Heart left ventricle (tissue), 16 donors: Measurements from ENCODE around the gene RPLP2. TPM values are rescaled to one million over a fixed set of nuclear protein-coding genes. Genes with fewer than 3 reads are reported as not detected.

Experiments
- ATAC-seq, 4 donors: fragments of 200-7000 bp; cut with Tn5 transposase; one replicate each; pipeline ENCODE4 v1.9.1; 2020 to 2022; ENCODE audit warnings: moderate library complexity in 4 of 4, mild to moderate bottlenecking in 3 of 4, moderate number of reproducible peaks in 1 of 4
- DNase-seq, 5 donors: peaks; one replicate each; pipeline ENCODE4 v3.0.0-alpha.2; 2020
- H3K27ac ChIP-seq, 12 donors: fragments of 200-600 bp; sonication (generic) in 4 of 12; one replicate each; pipeline versions ENCODE4 v1.5.0 to v1.8.0; 2016 to 2022; ENCODE audit warnings: mild to moderate bottlenecking in 2 of 12
- H3K27me3 ChIP-seq, 9 donors: fragments of 200-600 bp; sonication (generic) in 2 of 9; one replicate each; pipeline versions ENCODE4 v1.5.1 to v1.8.0; 2016 to 2022; ENCODE audit warnings: mild to moderate bottlenecking in 3 of 9
- H3K36me3 ChIP-seq, 9 donors: fragments of 200-600 bp; sonication (generic) in 2 of 9; one replicate each; pipeline versions ENCODE4 v1.5.0 to v1.8.0; 2018 to 2022; ENCODE audit warnings: mild to moderate bottlenecking in 2 of 9
- H3K4me1 ChIP-seq, 12 donors: fragments of 200-600 bp; sonication (generic) in 4 of 12; one replicate each; pipeline versions ENCODE4 v1.5.0 to v1.8.0; 2016 to 2022; ENCODE audit warnings: mild to moderate bottlenecking in 3 of 12
- H3K4me3 ChIP-seq, 12 donors: fragments of 200-600 bp; sonication (generic) in 4 of 12; one replicate each; pipeline versions ENCODE4 v1.5.0 to v1.8.0; 2017 to 2022; ENCODE audit warnings: mild to moderate bottlenecking in 9 of 12, moderate library complexity in 4 of 12
- H3K9me3 ChIP-seq, 12 donors: fragments of 200-600 bp; sonication (generic) in 4 of 12; one replicate each; pipeline versions ENCODE4 v1.5.0 to v1.8.0; 2016 to 2022; ENCODE audit warnings: mild to moderate bottlenecking in 1 of 12
- POLR2A ChIP-seq, 2 donors: fragments of 450-650 bp; IDR thresholded peaks; one replicate each; pipeline ENCODE4 v1.6.1; 2017; ENCODE audit warnings: antibody characterized with exemption in 2 of 2, mild to moderate bottlenecking in 2 of 2, moderate library complexity in 2 of 2
- WGBS, 4 donors: extraction: QIAGEN DNeasy Blood & Tissue Kit in 2 of 4; methylation state at CpG; one replicate each; pipeline versions ENCODE4 v1.1.5 to v1.1.7; 2013 to 2018; 5-methylcytosine and 5-hydroxymethylcytosine counted together
- intact Hi-C, 10 donors: fragments of 100-400 bp; cut with DNase I; formaldehyde crosslinking; loops; one replicate each; pipeline versions ENCODE4 v1.11.1 to v1.14.2; 2022
- polyA plus RNA-seq, 2 donors: library from polyadenylated mRNA; stranded (reverse); fragments of 200-250 nt; gene quantifications; one replicate each; pipeline ENCODE4 v1.2.3, GENCODE V29; 2013
- total RNA-seq, 9 donors: library from RNA; depleted of rRNA in 2 of 9; stranded (reverse); fragments of >200 nt in 2 of 9; fragmentation: NEBNext Ultra II Directional in 3 of 9; extraction: Animal tissue kit (Norgen Biotek cat#: 25700) in 3 of 9; gene quantifications; one replicate each; pipeline versions ENCODE4 v1.1.0 to v1.2.4, GENCODE V29; 2016 to 2023
- TF ChIP-seq, protein P1 (sequence below), 12 donors: fragments of 200-600 bp; sonication (generic) in 4 of 12; IDR thresholded peaks; one replicate each; pipeline versions ENCODE4 v1.5.0 to v1.8.0; 2018 to 2022; ENCODE audit warnings: antibody characterized with exemption in 12 of 12, mild to moderate bottlenecking in 5 of 12
- donor health status: ischemic (EF 13 %, LVEDD 7.1; RV severe dilation, severe dysfunction).
- donor health status: healthy with polysubstance abuse.
- donor health status: DM: no; HTN: yes; CAD: no.
- donor health status: DM: no; HTN: no; CAD: no.
- donor health status: ischemic (EF 25% LVEDD 6.9; RV normal size, moderate dysfunction).
- donor health status: ischemic (EF 25% LVEDD 5.7; RV mildly dilated, moderate dysfunction).
- donor health status: healthy.
- donor health status: DM: yes; HTN: yes; CAD: no.
- donor health status: ischemic (EF 35%, LVEDD 5.7; RV mildly dilated, moderate dysfunction).
- donor health status: nonischemic (EF 11% LVEDD 7.7; RV severe dilation, severe dysfunction).
- donor health status: DM: yes; HTN: yes; CAD: no.
- donor health status: PGD.
- donor health status: ischemic (EF 29% LVEDD 5.4; RV normal size, mild dysfunction).
- donor health status: nonischemic (EF 23%, LVEDD 6.1; RV moderate dilation, normal function).

The RPLP2 gene
- total and polyA plus RNA-seq, 11 donors: 236 to 1,652 (median 969) TPM

DNA sequence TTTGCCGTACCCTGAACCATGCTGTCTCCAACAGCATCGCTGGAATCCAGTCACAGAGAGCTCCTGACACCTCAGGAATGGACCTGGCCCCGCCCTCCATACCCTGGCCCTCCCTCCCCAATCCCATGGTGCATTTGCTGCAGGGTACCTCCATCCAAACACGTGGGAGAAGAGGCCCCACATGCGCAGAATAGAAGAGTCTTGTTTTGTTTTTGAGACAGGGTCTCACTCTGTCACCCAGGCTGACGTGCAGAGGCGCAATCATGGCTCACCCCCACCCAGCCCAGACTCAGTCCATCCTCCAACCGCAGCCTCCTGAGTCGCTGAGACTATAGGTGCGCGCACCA, 6.6 kb downstream of the RPLP2 start:
- ATAC-seq (no peak), DNase-seq (no peak)
- 78 to 84% (median 82%) methylated on average over 11 of the region's 11 CpGs for WGBS, 4 donors
- peaks cover 7 to 27% (median 23%) of the 10 kb centered on the region in 12 donors for H3K4me1 ChIP-seq
- TF ChIP-seq POLR2A (IDR thresholded peaks at IDR 0.05): no peak
- TF ChIP-seq, protein P1, sequence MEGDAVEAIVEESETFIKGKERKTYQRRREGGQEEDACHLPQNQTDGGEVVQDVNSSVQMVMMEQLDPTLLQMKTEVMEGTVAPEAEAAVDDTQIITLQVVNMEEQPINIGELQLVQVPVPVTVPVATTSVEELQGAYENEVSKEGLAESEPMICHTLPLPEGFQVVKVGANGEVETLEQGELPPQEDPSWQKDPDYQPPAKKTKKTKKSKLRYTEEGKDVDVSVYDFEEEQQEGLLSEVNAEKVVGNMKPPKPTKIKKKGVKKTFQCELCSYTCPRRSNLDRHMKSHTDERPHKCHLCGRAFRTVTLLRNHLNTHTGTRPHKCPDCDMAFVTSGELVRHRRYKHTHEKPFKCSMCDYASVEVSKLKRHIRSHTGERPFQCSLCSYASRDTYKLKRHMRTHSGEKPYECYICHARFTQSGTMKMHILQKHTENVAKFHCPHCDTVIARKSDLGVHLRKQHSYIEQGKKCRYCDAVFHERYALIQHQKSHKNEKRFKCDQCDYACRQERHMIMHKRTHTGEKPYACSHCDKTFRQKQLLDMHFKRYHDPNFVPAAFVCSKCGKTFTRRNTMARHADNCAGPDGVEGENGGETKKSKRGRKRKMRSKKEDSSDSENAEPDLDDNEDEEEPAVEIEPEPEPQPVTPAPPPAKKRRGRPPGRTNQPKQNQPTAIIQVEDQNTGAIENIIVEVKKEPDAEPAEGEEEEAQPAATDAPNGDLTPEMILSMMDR (IDR thresholded peaks at IDR 0.05): no peak
- intact Hi-C loops: no loop called here
- H3K36me3 ChIP-seq: peaks cover 0 to 39% (median 30%) of the 10 kb centered on the region in 9 donors
- no peaks in the 10 kb centered on the region for H3K9me3 ChIP-seq
- no peak overlapping the region for H3K27ac ChIP-seq
- no peak overlapping the region for H3K4me3 ChIP-seq
- no peaks in the 10 kb centered on the region for H3K27me3 ChIP-seq

DNA sequence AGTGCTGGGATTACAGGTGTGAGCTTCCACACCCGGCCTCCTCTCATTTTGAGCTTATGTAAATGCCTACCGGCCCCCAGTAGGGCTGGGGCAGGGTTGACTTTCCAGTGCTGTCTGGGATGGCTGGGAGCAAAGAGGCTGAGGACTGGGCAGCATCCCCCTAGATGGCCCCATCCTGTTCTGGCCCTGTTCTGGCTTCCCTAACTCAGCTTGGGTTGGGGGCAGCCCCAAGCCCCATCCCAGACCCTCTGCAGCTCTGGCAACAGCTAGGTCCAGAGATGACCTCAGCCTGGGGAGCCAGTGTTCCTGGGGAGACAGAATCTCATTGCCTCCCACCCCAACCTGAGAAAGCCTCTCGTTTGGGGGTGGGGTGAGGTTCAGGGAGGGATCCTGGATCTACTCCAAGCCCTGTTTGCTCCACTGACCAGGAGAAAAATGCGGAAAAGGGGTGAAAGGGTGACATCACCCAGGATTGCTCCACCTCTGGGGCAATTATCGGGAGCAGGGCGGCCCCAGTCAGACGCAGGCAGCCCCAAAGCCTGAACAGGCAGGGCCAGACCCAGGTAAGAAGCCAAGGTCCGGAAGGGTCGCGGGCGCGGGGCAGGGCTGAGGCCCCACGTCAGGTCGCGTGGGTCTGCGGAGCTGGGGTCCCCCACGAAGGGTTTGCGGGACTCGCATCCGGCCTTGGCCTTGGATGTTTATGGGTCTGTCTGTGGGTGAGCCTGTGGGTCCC, 8.8 kb downstream of the RPLP2 start, which contains the start of gene PNPLA2:
TSS of gene PNPLA2 (plus strand) at position 519 of the 733 bp plus-strand sequence. CDS start 805 bp downstream, outside the sequence.
- intact Hi-C loops: loop anchor here in 1 of 10 donors (1.0 kb wide), 1 partner anchor 9 kb away; the partner anchor contains the start of gene RPLP2
- WGBS, 4 donors: 26 to 37% (median 28%) methylated on average over 18 to 20 of the region's 20 CpGs
- TF ChIP-seq, protein P1 (IDR thresholded peaks at IDR 0.05): no peak
- no peak for TF ChIP-seq POLR2A (IDR thresholded peaks at IDR 0.05)
- no peak for DNase-seq
- H3K4me3 ChIP-seq: peak within 1 kb of the TSS; percentile 74 to 99 (median 88)
- no peaks in the 10 kb centered on the region for H3K27me3 ChIP-seq
- H3K27ac ChIP-seq: peak within 1 kb of the TSS; percentile 91 to 100 (median 96)
- peaks cover 10 to 40% (median 27%) of the 10 kb centered on the region in 12 donors for H3K4me1 ChIP-seq
- peaks cover 0 to 34% (median 22%) of the 10 kb centered on the region in 9 donors for H3K36me3 ChIP-seq
- ATAC-seq: no peak
- no peaks in the 10 kb centered on the region for H3K9me3 ChIP-seq

DNA sequence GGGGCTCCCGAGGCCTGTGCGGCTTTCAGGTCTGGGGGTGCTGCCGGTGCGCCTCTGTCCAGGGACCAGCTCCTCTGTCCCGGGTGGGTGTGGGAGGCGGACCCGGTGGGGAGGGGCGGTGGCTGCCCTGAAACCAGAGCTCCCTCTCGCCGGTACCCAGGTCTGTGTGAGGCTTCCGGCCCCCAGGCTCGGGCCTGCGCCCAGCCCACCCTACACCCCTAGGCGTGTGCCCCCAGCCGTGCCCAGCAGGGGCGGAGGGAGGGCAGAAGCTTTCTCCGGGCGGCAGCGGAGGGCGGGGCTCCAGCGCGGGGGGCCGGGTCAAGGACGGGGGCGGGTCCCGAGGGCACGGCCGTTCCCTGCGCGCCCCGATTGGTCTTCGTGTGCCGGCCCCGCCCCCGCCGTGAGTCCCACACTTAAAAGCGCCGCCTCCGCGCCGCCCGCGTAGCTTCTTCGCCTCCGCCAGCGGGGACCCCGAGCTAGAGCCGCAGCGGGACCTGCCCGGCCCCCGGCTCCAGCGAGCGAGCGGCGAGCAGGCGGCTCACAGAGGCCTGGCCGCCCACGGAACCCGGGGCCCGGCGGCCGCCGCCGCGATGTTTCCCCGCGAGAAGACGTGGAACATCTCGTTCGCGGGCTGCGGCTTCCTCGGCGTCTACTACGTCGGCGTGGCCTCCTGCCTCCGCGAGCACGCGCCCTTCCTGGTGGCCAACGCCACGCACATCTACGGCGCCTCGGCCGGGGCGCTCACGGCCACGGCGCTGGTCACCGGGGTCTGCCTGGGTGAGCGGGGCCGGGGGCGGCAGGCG, 9.6 kb downstream of the RPLP2 start:
- WGBS, 4 donors: 0 to 1% (median 0%) methylated on average over 30 to 96 of the region's 96 CpGs
- intact Hi-C loops: loop anchor here in 1 of 10 donors (1.0 kb wide), 1 partner anchor 10 kb away; the partner anchor contains the start of gene RPLP2
- TF ChIP-seq, protein P1 (IDR thresholded peaks at IDR 0.05): peak in 3 of 12 donors; percentile 7 to 23 (median 15)
- peak; percentile 71 to 96 for TF ChIP-seq POLR2A (IDR thresholded peaks at IDR 0.05)
- ATAC-seq: peak; percentile 39 to 84 (median 82)
- H3K4me1 ChIP-seq: peaks cover 10 to 40% (median 27%) of the 10 kb centered on the region in 12 donors
- no peaks in the 10 kb centered on the region for H3K27me3 ChIP-seq
- peak; percentile 94 to 97 (median 96) for DNase-seq
- no peaks in the 10 kb centered on the region for H3K9me3 ChIP-seq
- H3K27ac ChIP-seq: peak overlapping the region; percentile 91 to 100 (median 96)
- H3K36me3 ChIP-seq: peaks cover 0 to 34% (median 25%) of the 10 kb centered on the region in 9 donors
- H3K4me3 ChIP-seq: peak overlapping the region; percentile 74 to 99 (median 88)
